B cell (primary cell): ENCODE data around the gene AIFM1. TPM values are rescaled to one million over a fixed set of nuclear protein-coding genes. Genes with fewer than 3 reads are reported as not detected.

Experiments
- ATAC-seq: fragments of 200-7000 bp; cut with Tn5 transposase; one replicate; pipeline ENCODE4 v1.10.0; 2021; ENCODE audit warnings: low read depth, mild to moderate bottlenecking, moderate number of reproducible peaks, moderate library complexity
- CTCF ChIA-PET: fragments of 350-600 bp; sonication (Branson Sonifier 250); formaldehyde crosslinking; loops from one replicate; lab custom pipeline; 2021; ENCODE audit warnings: antibody characterized with exemption, inconsistent platforms; lab: Charles Lee
- POLR2A ChIA-PET: fragments of 350-600 bp; sonication (Branson Sonifier 250); formaldehyde crosslinking; loops from one replicate; lab custom pipeline; 2021; ENCODE audit warnings: antibody characterized with exemption; lab: Charles Lee
- DNase-seq: peaks from one replicate; pipeline ENCODE4 v3.0.0; 2013
- H2AFZ ChIP-seq: 2 replicates; pipeline ENCODE4 v1.6.1; 2012; ENCODE audit warnings: mild to moderate bottlenecking, low read depth, low read length; ENCODE audit not compliant: insufficient read depth, poor library complexity, severe bottlenecking
- H3K27ac ChIP-seq, 2 donors: 1 replicate in 1 of 2; 2 replicates in 1 of 2; pipeline ENCODE4 v1.5.1; 2012 to 2013; ENCODE audit warnings: low read length in 2 of 2, mild to moderate bottlenecking in 2 of 2, moderate library complexity in 1 of 2
- H3K27me3 ChIP-seq, 4 experiments: fragments of 200-600 bp in 1 of 4; sonication (generic) in 1 of 4; replicated peaks in 1 of 4; 1 replicate in 2 of 4; 2 replicates in 2 of 4; pipeline versions ENCODE4 v1.6.1 to v1.7.0; 2013 to 2016; ENCODE audit warnings: low read length in 3 of 4, mild to moderate bottlenecking in 2 of 4, mixed read lengths in 1 of 4, moderate library complexity in 1 of 4; ENCODE audit not compliant: insufficient read depth in 4 of 4, control insufficient read depth in 3 of 4; ENCODE audit errors: control extremely low read depth in 1 of 4
- H3K36me3 ChIP-seq, 2 experiments: replicated peaks in 1 of 2; 1 replicate in 1 of 2; 2 replicates in 1 of 2; pipeline versions ENCODE4 v1.6.1 to v1.7.1; 2013; ENCODE audit warnings: low read length in 1 of 2; ENCODE audit not compliant: insufficient read depth in 2 of 2, control insufficient read depth in 1 of 2; ENCODE audit errors: control extremely low read depth in 1 of 2, extremely low read depth in 1 of 2
- H3K4me1 ChIP-seq, 2 donors: fragments of 200-600 bp in 1 of 2; sonication (generic) in 1 of 2; 1 replicate in 1 of 2; 2 replicates in 1 of 2; pipeline versions ENCODE4 v1.5.1 to v1.6.1; 2013 to 2017; ENCODE audit warnings: low read length in 2 of 2; ENCODE audit not compliant: control insufficient read depth in 2 of 2, insufficient read depth in 2 of 2
- H3K4me2 ChIP-seq: replicated peaks from 2 replicates; pipeline ENCODE3; 2012; ENCODE audit warnings: mild to moderate bottlenecking, low read depth, low read length; ENCODE audit not compliant: poor library complexity, severe bottlenecking
- H3K4me3 ChIP-seq, 5 experiments: fragments of 200-600 bp in 1 of 5; sonication (generic) in 1 of 5; 1 replicate in 3 of 5; 2 replicates in 2 of 5; pipeline versions ENCODE4 v1.5.1 to v1.7.0; 2011 to 2016; ENCODE audit warnings: low read length in 4 of 5, mild to moderate bottlenecking in 4 of 5, low read depth in 2 of 5, control low read depth in 1 of 5, moderate library complexity in 1 of 5; ENCODE audit not compliant: insufficient read depth in 1 of 5; ENCODE audit errors: control extremely low read depth in 1 of 5, extremely low read depth in 1 of 5
- H3K79me2 ChIP-seq: fragments of 200-600 bp; sonication (generic); one replicate; pipeline ENCODE4 v1.6.0; 2016; ENCODE audit warnings: low read length; ENCODE audit not compliant: control insufficient read depth, insufficient read depth
- H3K9ac ChIP-seq: fragments of 200-600 bp; sonication (generic); 2 replicates; pipeline ENCODE4 v1.6.1; 2017; ENCODE audit warnings: mild to moderate bottlenecking, low read length, moderate library complexity
- H3K9me3 ChIP-seq, 3 donors: one replicate each; pipeline versions ENCODE4 v1.6.1 to v1.7.1; 2013; ENCODE audit warnings: low read length in 2 of 3; ENCODE audit not compliant: control insufficient read depth in 2 of 3, insufficient read depth in 1 of 3; ENCODE audit errors: control extremely low read depth in 1 of 3
- H4K20me1 ChIP-seq: 2 replicates; pipeline ENCODE4 v1.6.0; 2012; ENCODE audit warnings: mild to moderate bottlenecking, low read length; ENCODE audit not compliant: insufficient read depth, control insufficient read depth, poor library complexity, severe bottlenecking
- H3K27ac Mint-ChIP-seq: one replicate; pipeline ENCODE4 v1.8.0; 2021; ENCODE audit warnings: mixed read lengths
- H3K27me3 Mint-ChIP-seq: one replicate; pipeline ENCODE4 v1.8.0; 2021; ENCODE audit warnings: mixed read lengths
- H3K4me1 Mint-ChIP-seq: one replicate; pipeline ENCODE4 v1.8.0; 2021; ENCODE audit warnings: mixed read lengths
- H3K4me3 Mint-ChIP-seq: one replicate; pipeline ENCODE4 v1.8.0; 2021; ENCODE audit warnings: mixed read lengths
- H3K9me3 Mint-ChIP-seq: one replicate; pipeline ENCODE4 v1.8.0; 2022; ENCODE audit warnings: mixed read lengths; ENCODE audit not compliant: insufficient read depth
- EZH2 ChIP-seq: IDR thresholded peaks from 2 replicates; pipeline ENCODE4 v1.6.1; 2012; ENCODE audit warnings: borderline replicate concordance, low read depth, mild to moderate bottlenecking, moderate library complexity, low read length; ENCODE audit not compliant: insufficient read depth, poor library complexity, severe bottlenecking
- whole genome bisulfite sequencing: methylation state at CpG from one replicate; pipeline ENCODE4 v1.1.5; 2013; ENCODE audit warnings: missing lambda C conversion rate; ENCODE audit not compliant: insufficient coverage; 5-methylcytosine and 5-hydroxymethylcytosine counted together
- intact Hi-C: fragments of 100-400 bp; cut with micrococcal nuclease; formaldehyde crosslinking; loops from one replicate; pipeline ENCODE4 v1.10.0; 2022
- polyA plus RNA-seq: library from polyadenylated mRNA; depleted of rRNA; stranded (reverse); fragments of >200 nt; gene quantifications from 2 replicates; pipeline ENCODE4 v1.2.3, GENCODE V29; 2012
- total RNA-seq, 2 donors: library from RNA; stranded (reverse); fragments of 120-200 nt in 1 of 2; gene quantifications; 1 replicate in 1 of 2; 2 replicates in 1 of 2; pipeline versions ENCODE4 v1.2.3 to v1.2.4, GENCODE V29; 2013 to 2022
- TF ChIP-seq, protein P1 (sequence below): fragments of 200-600 bp; IDR thresholded peaks from one replicate; pipeline ENCODE4 v1.8.0; 2022; ENCODE audit warnings: antibody characterized with exemption, mild to moderate bottlenecking

AIFM1 gene
- total and polyA plus RNA-seq, 2 donors (not counting 1 experiment from before 2014, with no cell fraction given): 11.4 to 15.9 TPM

DNA sequence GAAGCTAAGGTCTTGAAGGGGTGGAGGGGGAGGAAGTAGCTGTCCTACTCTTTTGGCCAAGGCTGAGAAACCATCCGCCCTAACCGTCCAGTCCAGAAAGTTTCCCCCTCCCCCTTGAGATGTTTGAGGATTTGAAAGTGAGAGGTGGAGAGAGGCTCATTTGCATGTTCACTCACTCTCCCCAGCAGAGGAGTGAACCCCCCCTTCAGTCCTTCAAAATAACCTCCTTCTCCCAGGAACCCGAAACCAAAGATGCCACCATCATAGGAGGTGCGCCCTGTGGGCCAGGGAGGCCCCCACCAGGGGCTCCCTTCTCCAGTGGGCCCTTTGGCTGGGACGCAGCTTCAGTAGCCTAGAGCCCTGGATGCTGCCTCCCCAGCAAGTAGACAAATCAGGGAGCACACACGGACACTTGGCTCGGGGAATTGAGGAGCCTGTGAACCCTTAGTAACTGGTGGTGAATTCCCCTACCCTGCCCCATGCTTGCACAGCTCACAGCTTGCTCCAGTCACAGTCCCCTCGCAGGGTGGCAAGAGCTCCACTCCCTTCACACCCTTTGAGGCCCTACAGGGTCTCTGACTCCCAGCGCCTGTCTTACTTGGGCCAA lies 80.9 kb downstream of the AIFM1 start:
- Histone ChIP-seq H3K4me1 (peaks cover 72 to 88% of the 10 kb centered on the region in 2 donors), H2AFZ (no peak overlapping the region), H3K36me3 (peaks cover 0 to 3% of the 10 kb centered on the region in 2 experiments), H4K20me1 (no peaks in the 10 kb centered on the region), H3K9ac (peak overlapping the region; percentile 37), H3K79me2 (peaks cover 60% of the 10 kb centered on the region), H3K27ac (peak overlapping the region; percentile 66 to 74), H3K4me3 (peak overlapping the region in 4 of 5 experiments; percentile 17 to 48 (median 27)), H3K4me2 (peak overlapping the region; percentile 87), H3K9me3 (no peaks in the 10 kb centered on the region), H3K27me3 (no peaks in the 10 kb centered on the region)
- intact Hi-C loops: loop anchor here (1.0 to 5.0 kb wide), 2 partner anchors 8 to 83 kb away; partner anchors contain the start of gene AIFM1
- WGBS: 0% methylated on average over 1 of the region's 9 CpGs
- peak; percentile 61 for DNase-seq
- no peak for TF ChIP-seq EZH2
- TF ChIP-seq, protein P1, sequence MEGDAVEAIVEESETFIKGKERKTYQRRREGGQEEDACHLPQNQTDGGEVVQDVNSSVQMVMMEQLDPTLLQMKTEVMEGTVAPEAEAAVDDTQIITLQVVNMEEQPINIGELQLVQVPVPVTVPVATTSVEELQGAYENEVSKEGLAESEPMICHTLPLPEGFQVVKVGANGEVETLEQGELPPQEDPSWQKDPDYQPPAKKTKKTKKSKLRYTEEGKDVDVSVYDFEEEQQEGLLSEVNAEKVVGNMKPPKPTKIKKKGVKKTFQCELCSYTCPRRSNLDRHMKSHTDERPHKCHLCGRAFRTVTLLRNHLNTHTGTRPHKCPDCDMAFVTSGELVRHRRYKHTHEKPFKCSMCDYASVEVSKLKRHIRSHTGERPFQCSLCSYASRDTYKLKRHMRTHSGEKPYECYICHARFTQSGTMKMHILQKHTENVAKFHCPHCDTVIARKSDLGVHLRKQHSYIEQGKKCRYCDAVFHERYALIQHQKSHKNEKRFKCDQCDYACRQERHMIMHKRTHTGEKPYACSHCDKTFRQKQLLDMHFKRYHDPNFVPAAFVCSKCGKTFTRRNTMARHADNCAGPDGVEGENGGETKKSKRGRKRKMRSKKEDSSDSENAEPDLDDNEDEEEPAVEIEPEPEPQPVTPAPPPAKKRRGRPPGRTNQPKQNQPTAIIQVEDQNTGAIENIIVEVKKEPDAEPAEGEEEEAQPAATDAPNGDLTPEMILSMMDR: no peak
- H3K27ac Mint-ChIP-seq: peak overlapping the region; percentile 88
- ChIA-PET CTCF (interaction anchor here (1.0 to 6.2 kb wide), 7 partner anchors 22 to 109 kb away, joined by 3 to 49 read pairs (median 4); no protein-coding TSS in a partner anchor), POLR2A (interaction anchor here (0.6 to 2.0 kb wide), 6 partner anchors 9 to 81 kb away, joined by 3 to 8 read pairs (median 4); partner anchors contain the start of genes AIFM1 and ELF4)
- peaks cover 76% of the 10 kb centered on the region for H3K4me1 Mint-ChIP-seq
- ATAC-seq: peak; percentile 32
- peak overlapping the region; percentile 83 for H3K4me3 Mint-ChIP-seq
- no peaks in the 10 kb centered on the region for H3K27me3 Mint-ChIP-seq
- H3K9me3 Mint-ChIP-seq: no peaks in the 10 kb centered on the region
